Measurements from ENCODE around the gene SERINC2.

SERINC2 gene

GRCh38 chr1:31380181-31380580 lies 32.8 kb upstream of the SERINC2 start:
- H3K27ac ChIP-seq (replicated peaks; ENCODE audit: low read length): no peak overlapping the region
- no peak overlapping the region for H2BK5ac ChIP-seq (ENCODE audit: low read length)
- DNase-seq (ENCODE audit: low spot score): no peak
- no CpG with 5 or more reads among the region's 3 CpGs for WGBS, 2 donors (ENCODE audit: extremely low coverage in 2 of 2, insufficient read length in 2 of 2, insufficient replicate concordance in 1 of 2)
- no peak overlapping the region for H3K18ac ChIP-seq (ENCODE audit: low read length)
- H3K4me1 ChIP-seq (ENCODE audit: control insufficient read depth in 2 of 2, insufficient read depth in 1 of 2, low read depth in 1 of 2, low read length in 2 of 2): peaks cover 9 to 16% of the 10 kb centered on the region in 2 donors
- no peak overlapping the region for H2AFZ ChIP-seq (ENCODE audit: low read length)
- no peaks in the 10 kb centered on the region for H3K36me3 ChIP-seq (replicated peaks in 1 of 2; ENCODE audit: control insufficient read depth in 2 of 2, insufficient read depth in 2 of 2, low read length in 2 of 2)
- no peak overlapping the region for H2AK5ac ChIP-seq (ENCODE audit: low read depth, low read length)
- no peak overlapping the region for H3K14ac ChIP-seq (ENCODE audit: low read length)
- no peak overlapping the region for H4K8ac ChIP-seq (ENCODE audit: low read depth, low read length)
- H3K4ac ChIP-seq (ENCODE audit: low read length): no peak overlapping the region
- H3K9me3 ChIP-seq (replicated peaks in 1 of 2; ENCODE audit: control insufficient read depth in 2 of 2, insufficient read depth in 1 of 2, low read depth in 1 of 2, low read length in 2 of 2): no peaks in the 10 kb centered on the region
- H2BK120ac ChIP-seq (ENCODE audit: low read depth, low read length): no peak overlapping the region
- H3K4me3 ChIP-seq (ENCODE audit: low read length in 2 of 2): no peak overlapping the region
- no peak overlapping the region for H2BK15ac ChIP-seq (ENCODE audit: low read length)
- no peak overlapping the region for H3K4me2 ChIP-seq (ENCODE audit: insufficient read depth, low read length, poor library complexity, severe bottlenecking)
- no peak overlapping the region for H3K23ac ChIP-seq (ENCODE audit: low read depth, low read length, poor library complexity)
- no peaks in the 10 kb centered on the region for H3K79me1 ChIP-seq (ENCODE audit: low read depth, low read length)
- H2BK12ac ChIP-seq (ENCODE audit: low read length): no peak overlapping the region
- no peak overlapping the region for H3K9ac ChIP-seq (ENCODE audit: low read depth, low read length, poor library complexity)
- H4K91ac ChIP-seq (ENCODE audit: low read depth, low read length, poor library complexity): no peak overlapping the region
- no peaks in the 10 kb centered on the region for H3K27me3 ChIP-seq (ENCODE audit: control insufficient read depth in 3 of 3, insufficient read depth in 3 of 3, low read depth in 1 of 3, low read length in 3 of 3)

- Histone ChIP-seq H2BK120ac (ENCODE audit: low read depth, low read length) (no peak overlapping the region), H3K36me3 (replicated peaks in 1 of 2; ENCODE audit: control insufficient read depth in 2 of 2, insufficient read depth in 2 of 2, low read length in 2 of 2) (no peaks in the 10 kb centered on the region), H3K79me1 (ENCODE audit: low read depth, low read length) (no peaks in the 10 kb centered on the region), H2BK15ac (ENCODE audit: low read length) (no peak overlapping the region), H3K4ac (ENCODE audit: low read length) (no peak overlapping the region), H4K8ac (ENCODE audit: low read depth, low read length) (no peak overlapping the region), H3K18ac (ENCODE audit: low read length) (no peak overlapping the region), H3K4me3 (ENCODE audit: low read length in 2 of 2) (no peak overlapping the region), H3K27me3 (ENCODE audit: control insufficient read depth in 3 of 3, insufficient read depth in 3 of 3, low read depth in 1 of 3, low read length in 3 of 3) (no peaks in the 10 kb centered on the region), H3K4me2 (ENCODE audit: insufficient read depth, low read length, poor library complexity, severe bottlenecking) (no peak overlapping the region), H2BK5ac (ENCODE audit: low read length) (no peak overlapping the region), H3K9ac (ENCODE audit: low read depth, low read length, poor library complexity) (no peak overlapping the region), H2AK5ac (ENCODE audit: low read depth, low read length) (peak overlapping the region; percentile 57), H3K23ac (ENCODE audit: low read depth, low read length, poor library complexity) (no peak overlapping the region), H3K9me3 (replicated peaks in 1 of 2; ENCODE audit: control insufficient read depth in 2 of 2, insufficient read depth in 1 of 2, low read depth in 1 of 2, low read length in 2 of 2) (no peaks in the 10 kb centered on the region), H4K91ac (ENCODE audit: low read depth, low read length, poor library complexity) (no peak overlapping the region), H3K14ac (ENCODE audit: low read length) (no peak overlapping the region), H3K4me1 (ENCODE audit: control insufficient read depth in 2 of 2, insufficient read depth in 1 of 2, low read depth in 1 of 2, low read length in 2 of 2) (peaks cover 4 to 8% of the 10 kb centered on the region in 2 donors), H3K27ac (replicated peaks; ENCODE audit: low read length) (no peak overlapping the region), H2AFZ (ENCODE audit: low read length) (no peak overlapping the region), H2BK12ac (ENCODE audit: low read length) (no peak overlapping the region)
- DNase-seq (ENCODE audit: low spot score): no peak
- no CpG with 5 or more reads among the region's 6 CpGs for WGBS, 2 donors (ENCODE audit: extremely low coverage in 2 of 2, insufficient read length in 2 of 2, insufficient replicate concordance in 1 of 2)
Observed at GRCh38 chr1:31381394-31382294, 31.4 kb upstream of the SERINC2 start.

GRCh38 chr1:31382379-31382989 lies 30.5 kb upstream of the SERINC2 start:
- Histone ChIP-seq H3K4me1 (ENCODE audit: control insufficient read depth in 2 of 2, insufficient read depth in 1 of 2, low read depth in 1 of 2, low read length in 2 of 2) (no peaks in the 10 kb centered on the region), H3K9ac (ENCODE audit: low read depth, low read length, poor library complexity) (no peak overlapping the region), H2BK12ac (ENCODE audit: low read length) (no peak overlapping the region), H3K27me3 (ENCODE audit: control insufficient read depth in 3 of 3, insufficient read depth in 3 of 3, low read depth in 1 of 3, low read length in 3 of 3) (no peaks in the 10 kb centered on the region), H3K27ac (replicated peaks; ENCODE audit: low read length) (no peak overlapping the region), H2BK15ac (ENCODE audit: low read length) (no peak overlapping the region), H2AFZ (ENCODE audit: low read length) (no peak overlapping the region), H3K14ac (ENCODE audit: low read length) (no peak overlapping the region), H4K8ac (ENCODE audit: low read depth, low read length) (no peak overlapping the region), H3K18ac (ENCODE audit: low read length) (no peak overlapping the region), H2BK5ac (ENCODE audit: low read length) (no peak overlapping the region), H4K91ac (ENCODE audit: low read depth, low read length, poor library complexity) (no peak overlapping the region), H3K4me2 (ENCODE audit: insufficient read depth, low read length, poor library complexity, severe bottlenecking) (no peak overlapping the region), H3K4ac (ENCODE audit: low read length) (no peak overlapping the region), H3K79me1 (ENCODE audit: low read depth, low read length) (no peaks in the 10 kb centered on the region), H2AK5ac (ENCODE audit: low read depth, low read length) (no peak overlapping the region), H3K4me3 (ENCODE audit: low read length in 2 of 2) (no peak overlapping the region), H3K36me3 (replicated peaks in 1 of 2; ENCODE audit: control insufficient read depth in 2 of 2, insufficient read depth in 2 of 2, low read length in 2 of 2) (no peaks in the 10 kb centered on the region), H2BK120ac (ENCODE audit: low read depth, low read length) (no peak overlapping the region), H3K23ac (ENCODE audit: low read depth, low read length, poor library complexity) (no peak overlapping the region), H3K9me3 (replicated peaks in 1 of 2; ENCODE audit: control insufficient read depth in 2 of 2, insufficient read depth in 1 of 2, low read depth in 1 of 2, low read length in 2 of 2) (no peaks in the 10 kb centered on the region)
- no CpG with 5 or more reads among the region's 3 CpGs for WGBS, 2 donors (ENCODE audit: extremely low coverage in 2 of 2, insufficient read length in 2 of 2, insufficient replicate concordance in 1 of 2)
- DNase-seq (ENCODE audit: low spot score): no peak

- no peaks in the 10 kb centered on the region for H3K36me3 ChIP-seq (replicated peaks in 1 of 2; ENCODE audit: control insufficient read depth in 2 of 2, insufficient read depth in 2 of 2, low read length in 2 of 2)
- no peak for DNase-seq (ENCODE audit: low spot score)
- no peak overlapping the region for H2BK5ac ChIP-seq (ENCODE audit: low read length)
- H3K27ac ChIP-seq (replicated peaks; ENCODE audit: low read length): no peak overlapping the region
- no peak overlapping the region for H3K9ac ChIP-seq (ENCODE audit: low read depth, low read length, poor library complexity)
- no peak overlapping the region for H3K4me2 ChIP-seq (ENCODE audit: insufficient read depth, low read length, poor library complexity, severe bottlenecking)
- no peak overlapping the region for H2BK12ac ChIP-seq (ENCODE audit: low read length)
- H2BK15ac ChIP-seq (ENCODE audit: low read length): no peak overlapping the region
- H3K79me1 ChIP-seq (ENCODE audit: low read depth, low read length): no peaks in the 10 kb centered on the region
- H2AFZ ChIP-seq (ENCODE audit: low read length): no peak overlapping the region
- peak overlapping the region; percentile 50 for H3K23ac ChIP-seq (ENCODE audit: low read depth, low read length, poor library complexity)
- no peak overlapping the region for H2BK120ac ChIP-seq (ENCODE audit: low read depth, low read length)
- H3K27me3 ChIP-seq (ENCODE audit: control insufficient read depth in 3 of 3, insufficient read depth in 3 of 3, low read depth in 1 of 3, low read length in 3 of 3): no peaks in the 10 kb centered on the region
- no peak overlapping the region for H4K8ac ChIP-seq (ENCODE audit: low read depth, low read length)
- WGBS, 2 donors (ENCODE audit: extremely low coverage in 2 of 2, insufficient read length in 2 of 2, insufficient replicate concordance in 1 of 2): no CpG with 5 or more reads among the region's 1 CpG
- no peak overlapping the region for H3K4ac ChIP-seq (ENCODE audit: low read length)
- H3K14ac ChIP-seq (ENCODE audit: low read length): peak overlapping the region; percentile 60
- no peak overlapping the region for H2AK5ac ChIP-seq (ENCODE audit: low read depth, low read length)
- H3K4me1 ChIP-seq (ENCODE audit: control insufficient read depth in 2 of 2, insufficient read depth in 1 of 2, low read depth in 1 of 2, low read length in 2 of 2): no peaks in the 10 kb centered on the region
- H3K18ac ChIP-seq (ENCODE audit: low read length): no peak overlapping the region
- H4K91ac ChIP-seq (ENCODE audit: low read depth, low read length, poor library complexity): no peak overlapping the region
- H3K4me3 ChIP-seq (ENCODE audit: low read length in 2 of 2): no peak overlapping the region
- no peaks in the 10 kb centered on the region for H3K9me3 ChIP-seq (replicated peaks in 1 of 2; ENCODE audit: control insufficient read depth in 2 of 2, insufficient read depth in 1 of 2, low read depth in 1 of 2, low read length in 2 of 2)
Observed at GRCh38 chr1:31383967-31384366, 29.0 kb upstream of the SERINC2 start.
